NK-92 (cell line): ENCODE data around the gene UBE2E1.

Experiments
- DNase-seq: peaks from one replicate; lab custom pipeline; 2025; ENCODE audit not compliant: unreplicated experiment; lab: John Stamatoyannopoulos, UW

Gene UBE2E1

GRCh38 chr3:23819599-23820360, 14.0 kb downstream of the UBE2E1 start:
- no peak for DNase-seq

GRCh38 chr3:23820888-23821287, 15.1 kb downstream of the UBE2E1 start:
- no peak for DNase-seq

GRCh38 chr3:23821858-23822257, 16.1 kb downstream of the UBE2E1 start:
- no peak for DNase-seq

- DNase-seq, result no peak
Measured at GRCh38 chr3:23822559-23822958, 16.8 kb downstream of the UBE2E1 start.

- no peak for DNase-seq
Measured at GRCh38 chr3:23823620-23824019, 17.9 kb downstream of the UBE2E1 start.

GRCh38 chr3:23824699-23825444, 19.1 kb downstream of the UBE2E1 start:
- DNase-seq, result no peak

GRCh38 chr3:23825802-23826201, 20.0 kb downstream of the UBE2E1 start:
- DNase-seq, result no peak

GRCh38 chr3:23826382-23827064, 20.8 kb downstream of the UBE2E1 start:
- no peak for DNase-seq

GRCh38 chr3:23829242-23829934, 23.6 kb downstream of the UBE2E1 start:
- DNase-seq, result no peak

GRCh38 chr3:23830869-23831484, 25.2 kb downstream of the UBE2E1 start:
- DNase-seq, result no peak

- no peak for DNase-seq
Measured at GRCh38 chr3:23831517-23832394, 26.0 kb downstream of the UBE2E1 start.

- DNase-seq, result no peak
Measured at GRCh38 chr3:23832523-23832922, 26.8 kb downstream of the UBE2E1 start.

GRCh38 chr3:23834082-23834870, 28.5 kb downstream of the UBE2E1 start:
- DNase-seq, result no peak

GRCh38 chr3:23835087-23835486, 29.3 kb downstream of the UBE2E1 start:
- DNase-seq, result no peak

- no peak for DNase-seq
Measured at GRCh38 chr3:23835802-23836201, 30.0 kb downstream of the UBE2E1 start.

- DNase-seq, result no peak
Measured at GRCh38 chr3:23836536-23837230, 30.9 kb downstream of the UBE2E1 start.

GRCh38 chr3:23837286-23837685, 31.5 kb downstream of the UBE2E1 start:
- DNase-seq, result no peak

GRCh38 chr3:23837691-23838090, 31.9 kb downstream of the UBE2E1 start:
- no peak for DNase-seq

- no peak for DNase-seq
Measured at GRCh38 chr3:23840521-23840920, 34.8 kb downstream of the UBE2E1 start.
